NCI-H774 (cell line): Measurements from ENCODE around the gene FAM83B.
"Not testable (repeated sequence)": the region's sequence is repeated elsewhere in the genome, so short reads cannot be mapped to it uniquely, and the experiment has no call there.

ENCODE experiments used
- DNase-seq: peaks from one replicate; lab custom pipeline; 2025; lab: John Stamatoyannopoulos, UW

The FAM83B gene

DNA sequence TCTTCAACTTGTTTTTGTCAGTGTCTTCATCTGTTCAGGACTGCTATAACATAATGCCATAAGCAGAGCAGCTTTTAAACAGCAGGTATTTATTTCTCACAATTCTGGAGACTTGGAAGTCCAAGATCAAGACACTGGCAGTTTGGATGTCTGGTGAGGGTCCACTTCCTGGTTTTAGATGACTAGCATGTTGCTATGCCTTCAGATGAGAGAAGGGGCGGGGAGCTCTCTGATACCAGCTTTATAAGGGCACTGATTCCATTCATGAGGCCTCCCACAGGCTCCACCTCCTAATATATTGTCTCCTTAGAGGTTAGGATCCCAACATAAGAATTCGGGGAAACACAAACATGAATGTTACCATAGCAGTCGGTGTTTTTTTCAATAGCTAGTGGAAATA is 52.9 kb downstream of the FAM83B start:
- DNase-seq: no peak

DNA sequence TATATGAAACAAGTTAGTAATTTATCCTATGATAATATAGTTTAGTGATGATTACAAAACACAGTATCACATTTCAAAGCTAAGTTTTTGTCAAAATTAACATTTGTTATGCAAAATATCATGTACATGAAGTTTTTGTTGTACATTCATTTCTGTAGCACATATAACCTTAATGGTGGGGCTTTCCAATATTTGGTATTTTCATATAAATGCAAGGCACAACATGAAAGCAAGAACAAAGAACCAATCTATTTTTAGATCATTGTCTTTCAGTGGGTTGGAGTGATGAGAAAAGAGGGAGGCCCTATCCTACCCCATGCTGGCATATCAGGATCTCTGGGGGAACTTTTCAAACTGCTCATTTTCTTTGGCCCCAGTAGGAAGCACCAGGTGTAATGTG is 53.4 kb downstream of the FAM83B start:
- DNase-seq: no peak

DNA sequence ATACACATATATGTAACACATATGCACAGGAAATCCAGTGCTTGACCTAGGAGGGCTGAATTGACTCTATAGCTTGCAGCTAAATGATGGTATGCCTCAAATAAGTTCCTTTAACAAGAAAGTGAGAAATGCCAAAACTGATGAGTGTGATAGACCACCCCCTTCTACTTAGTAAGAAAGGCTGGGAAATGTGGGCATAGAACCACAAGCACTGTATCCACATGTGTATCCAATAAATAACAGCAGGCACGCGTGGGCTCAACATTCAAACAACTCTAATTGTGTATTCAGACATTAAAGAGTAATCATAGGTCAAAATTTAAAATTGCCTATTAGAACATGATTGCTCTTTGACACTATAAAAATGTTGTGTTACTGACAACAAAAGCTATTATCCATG is 54.1 kb downstream of the FAM83B start:
- DNase-seq: no peak

DNA sequence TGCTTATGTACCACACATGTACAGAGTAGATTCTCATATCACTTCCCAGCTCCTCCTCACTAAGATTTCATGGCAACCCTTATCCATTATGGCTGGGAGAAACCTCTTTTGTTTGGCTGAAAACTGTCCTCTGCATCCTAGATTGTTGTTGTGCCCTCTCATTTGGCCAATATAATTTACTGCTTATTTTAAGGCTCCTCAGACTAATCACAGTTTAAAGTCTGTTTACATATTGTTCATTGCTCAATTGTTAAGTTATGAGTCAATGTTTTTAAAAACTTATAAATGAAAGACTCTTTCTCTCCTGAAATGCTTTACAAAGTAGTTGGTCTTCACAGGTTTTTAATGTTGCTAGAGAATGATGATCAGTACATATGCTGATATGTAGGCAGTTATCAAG is 57.3 kb downstream of the FAM83B start:
- DNase-seq: no peak

DNA sequence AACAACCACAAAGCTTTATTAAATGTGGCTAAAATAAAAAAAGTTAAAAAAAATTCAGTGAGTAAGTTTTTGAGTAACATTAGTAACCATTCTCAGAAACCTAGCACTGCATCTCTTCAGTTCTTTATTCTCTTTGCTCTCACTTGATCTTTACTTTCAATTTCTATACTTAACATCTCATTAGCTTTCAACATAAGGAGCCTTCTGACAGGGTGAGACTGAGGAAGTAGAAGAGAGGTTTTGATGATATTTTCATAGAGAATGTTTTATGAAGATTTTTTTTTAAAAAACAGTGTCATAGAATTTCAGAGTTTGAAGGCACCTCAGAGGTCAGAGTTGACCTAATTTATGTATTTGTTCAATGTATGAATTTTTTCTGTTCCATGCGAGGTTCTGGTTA is 60.8 kb downstream of the FAM83B start:
- DNase-seq: no peak

DNA sequence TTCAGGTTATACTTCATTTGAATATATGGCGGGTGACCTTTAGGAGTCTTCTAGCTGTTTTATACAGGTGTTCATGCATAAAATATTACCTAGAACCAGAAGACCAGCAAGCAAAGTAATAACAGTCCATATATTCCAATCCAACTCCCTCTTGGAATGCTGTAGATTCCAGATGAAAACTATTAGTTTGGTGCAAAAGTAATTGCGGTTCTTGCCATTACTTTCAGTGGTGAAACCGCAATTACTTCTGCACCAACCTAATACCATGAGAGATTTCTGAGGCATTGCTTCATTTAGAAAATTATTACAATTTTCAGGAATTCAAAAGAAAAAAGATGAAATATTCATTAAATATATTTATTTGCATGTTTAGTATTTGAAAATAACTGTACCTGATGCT is 62.6 kb downstream of the FAM83B start:
- DNase-seq: no peak

DNA sequence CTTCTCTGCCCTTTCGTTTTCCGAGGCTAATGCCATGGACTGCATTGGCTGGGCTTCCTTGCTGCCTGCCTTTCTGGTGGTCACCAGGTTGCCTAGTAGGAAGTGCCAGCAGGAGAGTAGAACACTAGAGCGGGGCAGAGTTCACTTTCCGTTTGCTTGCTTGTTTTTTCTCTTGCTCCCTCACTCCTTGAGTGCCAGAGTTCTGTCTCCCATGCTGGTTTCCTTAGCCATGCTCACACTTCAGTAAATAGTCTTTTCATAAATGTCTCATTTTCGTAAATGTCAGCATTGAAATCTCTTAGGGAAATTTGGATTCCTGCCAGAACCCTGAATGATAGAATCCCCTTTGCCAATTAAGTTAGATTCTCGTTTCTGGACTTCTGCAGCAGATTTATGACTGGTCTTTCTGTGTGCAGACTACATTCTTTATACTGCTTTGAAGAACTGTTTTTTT is 63.9 kb downstream of the FAM83B start:
- DNase-seq: no peak

DNA sequence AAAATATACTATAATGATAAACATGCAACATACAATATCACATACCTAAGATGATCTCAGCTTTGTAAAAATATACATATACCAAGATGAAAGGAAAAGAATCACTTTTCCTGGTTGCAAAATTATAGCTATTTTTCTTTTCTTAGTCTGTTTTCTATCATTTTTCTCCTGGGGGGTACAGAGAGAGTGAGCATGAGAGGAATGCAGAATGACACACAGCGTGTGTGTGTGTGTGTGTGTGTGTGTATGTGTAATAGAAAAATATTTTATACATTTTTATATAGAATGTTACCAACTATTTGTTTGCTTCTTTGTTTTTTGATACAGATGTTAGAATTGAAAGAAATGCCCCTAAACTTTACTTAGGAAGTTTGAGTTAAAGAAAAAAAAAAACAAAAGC is 64.3 kb downstream of the FAM83B start:
- DNase-seq: no peak

DNA sequence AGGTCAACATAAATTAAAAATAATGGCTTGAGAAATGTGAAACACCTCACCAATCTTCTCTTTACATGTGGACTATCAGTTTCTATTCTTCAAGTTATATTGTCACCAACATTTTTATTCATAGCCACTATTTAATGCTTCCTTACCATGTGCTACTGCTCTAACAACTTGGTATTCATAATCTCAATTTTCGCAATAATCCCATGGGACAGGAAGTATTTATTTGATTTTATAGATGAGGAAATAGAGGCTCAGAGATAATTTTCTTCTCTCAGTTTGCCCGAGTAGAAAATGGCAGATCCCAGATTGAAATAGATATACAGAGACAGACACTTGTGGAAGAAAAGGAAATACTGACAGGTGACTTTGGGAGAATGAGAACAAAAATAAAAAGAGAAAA is 66.6 kb downstream of the FAM83B start:
- DNase-seq: no peak

DNA sequence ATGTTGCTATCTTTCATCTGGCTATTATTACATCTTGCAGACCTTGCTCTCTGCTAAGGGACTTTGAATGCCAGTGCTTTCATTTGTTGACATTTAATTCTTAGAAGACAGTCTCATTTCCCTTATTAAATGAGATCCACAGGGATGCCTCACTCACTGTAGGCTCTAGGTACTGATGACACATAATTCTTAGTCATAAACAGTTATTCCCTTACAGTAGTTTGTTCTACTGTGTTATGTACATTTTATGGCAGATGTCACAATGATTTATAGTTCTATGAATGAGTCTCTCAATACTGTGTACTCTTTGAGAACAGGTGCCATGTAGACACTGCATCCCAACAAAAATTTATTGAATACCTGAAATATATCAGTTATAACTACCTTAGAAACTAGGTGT is 70.3 kb downstream of the FAM83B start:
- DNase-seq: no peak

DNA sequence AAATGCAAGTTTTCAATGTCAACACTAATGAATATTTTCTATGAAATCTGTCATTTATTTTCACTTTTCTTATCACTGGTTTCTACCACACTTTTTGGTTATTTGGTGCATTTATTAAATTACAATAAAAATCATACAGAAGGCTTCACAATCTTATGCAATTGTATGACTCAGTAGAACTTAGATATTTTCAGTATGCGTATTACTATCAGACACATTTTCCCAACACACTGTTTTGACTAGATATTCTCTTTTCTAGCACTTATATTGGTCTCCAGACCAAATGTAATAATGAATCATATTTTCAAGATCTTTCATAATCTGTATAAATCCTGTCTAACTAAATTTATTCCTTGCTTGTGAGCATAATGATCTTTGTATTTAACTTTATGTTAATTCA is 74.1 kb downstream of the FAM83B start:
- no peak for DNase-seq

DNA sequence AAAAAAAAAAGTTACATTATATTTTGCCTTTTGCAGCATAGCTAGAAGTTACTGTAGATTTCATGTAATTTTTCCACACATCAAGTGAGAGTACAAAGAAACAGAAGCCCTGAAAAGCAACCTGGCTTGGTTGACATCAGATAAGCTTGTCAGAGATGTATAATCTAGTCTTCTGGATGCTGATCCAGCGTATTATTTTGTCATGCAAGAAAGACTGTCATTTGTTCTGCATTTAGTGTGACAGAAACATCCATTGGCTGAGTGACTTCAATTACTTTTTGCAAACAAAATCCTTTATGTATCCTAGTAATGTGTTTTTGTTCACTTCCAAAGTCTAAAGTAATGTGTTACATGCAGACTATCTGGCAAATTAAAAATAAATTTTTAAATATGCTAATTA is 75.3 kb downstream of the FAM83B start:
- no peak for DNase-seq

DNA sequence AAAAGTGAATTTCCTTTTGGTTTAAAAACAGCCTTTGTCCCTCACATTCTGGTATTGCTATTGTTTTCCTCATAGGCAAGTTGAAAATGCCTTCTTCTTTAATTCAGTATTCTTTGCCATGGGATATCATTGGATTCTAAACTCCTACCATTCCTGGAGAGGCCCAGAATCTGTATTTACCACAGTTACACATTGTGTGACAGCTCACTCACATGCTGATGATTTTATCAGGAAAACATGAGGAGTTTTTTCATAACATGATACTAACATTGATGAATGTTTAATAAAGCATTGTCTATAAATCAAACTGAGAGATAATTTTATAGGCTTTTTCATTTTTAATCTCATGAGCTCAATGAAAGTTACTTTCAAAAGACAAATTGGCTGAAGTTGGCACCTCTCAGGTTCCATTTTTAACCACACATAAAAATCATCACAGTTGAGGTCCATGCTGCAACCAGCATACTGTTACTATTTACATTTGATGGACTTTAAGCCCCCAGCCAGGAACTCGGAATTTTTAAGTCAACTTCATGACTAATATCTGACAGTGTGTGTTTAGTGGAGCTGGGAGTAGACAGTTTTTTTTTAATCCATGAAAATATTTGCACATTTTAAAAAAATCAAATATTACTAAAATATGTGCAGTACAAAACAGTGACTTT is 82.8 kb downstream of the FAM83B start:
- DNase-seq: no peak

DNA sequence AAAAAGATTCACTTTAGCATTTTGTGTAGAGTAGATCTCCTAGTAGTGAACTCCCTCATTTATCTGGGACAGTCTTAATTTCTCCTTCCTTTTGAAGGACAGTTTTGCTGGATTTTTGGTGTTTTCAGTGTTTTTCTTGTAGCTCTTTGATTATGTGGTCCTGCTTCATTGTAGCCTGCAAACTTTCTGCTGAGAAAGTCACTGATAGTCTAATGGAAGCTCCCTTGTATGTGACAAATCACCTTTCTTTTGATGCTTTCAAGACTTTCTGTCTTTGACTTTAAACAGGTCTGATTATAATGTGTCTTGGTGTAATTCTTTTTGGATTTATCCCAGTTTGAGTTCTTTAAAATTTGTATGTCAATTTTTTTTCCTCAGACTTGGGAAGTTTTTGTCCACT is 86.1 kb downstream of the FAM83B start:
- no peak for DNase-seq

DNA sequence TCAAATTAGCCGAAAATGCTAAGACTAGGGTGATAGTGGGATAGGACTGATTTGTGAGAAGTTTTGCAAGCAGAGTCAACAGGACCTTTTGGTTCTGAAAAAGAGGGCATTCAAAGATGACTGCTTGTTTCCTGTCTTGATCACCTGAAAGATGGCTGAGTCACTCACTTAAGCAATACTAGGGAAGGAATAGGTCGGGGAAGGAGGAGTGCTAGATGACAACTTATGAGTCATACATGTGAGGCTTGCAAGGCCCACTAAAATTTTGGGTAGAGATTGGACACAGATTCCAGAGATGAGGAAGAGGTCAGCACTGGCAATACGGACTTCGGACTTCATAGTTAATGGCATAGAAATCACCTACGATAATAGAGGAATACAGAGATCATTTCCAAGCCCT is 89.2 kb downstream of the FAM83B start:
- DNase-seq: no peak

DNA sequence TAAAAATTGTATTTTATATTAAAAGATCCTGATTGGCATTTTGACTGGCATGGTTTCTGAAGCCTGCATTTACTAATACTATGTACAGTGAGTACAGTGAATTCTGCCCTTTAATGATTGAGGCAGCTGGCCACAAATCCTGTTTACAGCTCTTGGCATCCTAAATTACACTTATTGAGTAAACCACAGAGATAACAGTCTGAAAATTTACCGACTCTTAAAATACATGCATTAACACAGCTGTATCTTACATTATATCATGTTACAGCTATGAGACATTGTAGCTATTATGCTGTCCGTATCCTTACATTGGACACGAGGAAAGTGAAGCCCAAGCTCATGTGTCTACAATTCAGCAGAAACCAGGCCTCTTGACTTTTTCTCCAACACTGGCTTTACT is 90.8 kb downstream of the FAM83B start:
- DNase-seq: no peak

DNA sequence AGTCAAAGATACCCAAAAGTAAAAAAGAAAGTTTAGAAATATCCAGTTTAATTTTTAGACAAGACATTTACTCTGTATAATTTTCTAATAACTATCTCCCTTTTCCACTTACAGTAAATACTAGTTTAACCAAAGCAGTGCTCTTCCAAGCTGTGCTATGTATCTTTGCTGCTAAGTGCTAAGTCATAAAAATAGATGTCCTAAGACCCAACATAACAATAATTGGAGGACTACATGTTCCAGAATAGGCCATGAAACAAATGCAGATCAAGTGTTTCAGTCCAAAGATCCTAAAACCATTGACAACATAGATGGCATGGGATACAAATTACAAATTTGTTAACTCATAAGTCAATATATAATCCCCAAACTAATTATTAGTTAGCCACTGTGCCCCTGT is 111.1 kb downstream of the FAM83B start:
- DNase-seq: no peak

DNA sequence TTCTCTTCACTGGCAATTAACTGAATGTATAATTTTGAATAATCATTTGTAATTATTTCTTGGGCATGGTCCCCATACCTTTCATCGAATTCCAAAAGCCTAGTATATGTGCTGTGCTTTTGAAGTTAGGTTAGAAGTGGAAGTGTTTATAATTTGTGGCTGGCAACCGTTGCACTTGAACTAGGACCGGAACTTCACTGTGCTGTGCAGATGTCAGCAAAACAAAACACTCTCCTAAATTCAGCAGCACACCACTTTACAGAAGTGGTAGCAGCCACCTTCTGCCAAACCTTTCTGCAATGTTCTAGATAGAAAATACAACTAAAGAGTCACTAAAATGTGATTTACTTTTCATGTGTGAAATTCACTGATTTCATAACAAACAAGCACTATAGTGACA is 111.9 kb downstream of the FAM83B start:
- DNase-seq: no peak

DNA sequence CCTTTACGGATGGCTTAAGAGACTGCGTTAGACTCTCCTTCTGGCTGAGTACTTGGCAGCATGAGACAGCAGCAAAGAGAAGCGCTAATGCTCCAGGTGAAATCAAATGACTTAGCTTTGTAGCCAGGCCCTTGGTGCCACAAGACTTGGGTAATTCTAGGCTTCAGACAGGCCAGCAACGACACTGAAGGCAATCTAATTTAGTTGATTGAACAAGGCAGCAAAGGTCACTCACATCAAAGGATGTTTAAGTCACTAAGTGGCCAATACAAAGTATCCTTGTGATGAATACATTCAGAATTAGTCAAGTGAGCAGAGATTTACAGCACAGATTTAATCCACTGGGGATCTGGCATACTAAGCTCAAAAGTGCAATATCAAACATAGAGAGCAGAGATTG is 113.2 kb downstream of the FAM83B start:
- DNase-seq: no peak

DNA sequence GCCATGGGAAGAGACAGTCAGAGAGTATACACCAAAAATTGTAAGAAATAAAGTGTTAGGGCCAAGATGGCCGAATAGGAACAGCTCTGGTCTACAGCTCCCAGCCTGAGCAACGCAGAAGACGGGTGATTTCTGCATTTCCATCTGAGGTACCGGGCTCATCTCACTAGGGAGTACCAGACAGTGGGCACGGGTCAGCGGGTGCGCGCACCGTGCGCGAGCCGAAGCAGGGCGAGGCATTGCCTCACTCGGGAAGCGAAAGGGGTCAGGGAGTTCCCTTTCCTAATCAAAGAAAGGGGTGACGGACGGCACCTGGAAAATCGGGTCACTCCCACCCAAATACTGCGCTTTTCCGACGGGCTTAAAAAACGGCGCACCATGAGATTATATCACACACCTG is 114.8 kb downstream of the FAM83B start:
- DNase-seq: not testable (repeated sequence)

DNA sequence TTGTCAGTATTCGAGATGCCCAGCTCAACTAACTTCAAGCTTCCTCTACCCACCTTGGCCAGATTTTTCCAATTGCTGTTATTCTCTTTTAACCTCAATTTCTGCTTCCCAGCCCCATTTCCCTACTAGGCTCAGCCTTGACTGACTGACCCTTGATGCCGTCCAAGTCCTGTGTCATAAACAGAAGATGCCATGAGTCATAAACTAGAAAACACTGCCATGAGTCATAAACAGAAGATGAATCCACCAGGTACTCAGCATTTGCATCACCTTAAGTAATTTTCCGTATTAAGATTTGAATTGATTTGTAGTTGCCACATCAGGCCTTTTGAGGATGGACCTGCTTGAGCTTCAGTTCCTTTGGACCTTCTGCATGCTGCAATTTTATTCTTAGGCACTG is 123.8 kb downstream of the FAM83B start:
- DNase-seq: no peak

DNA sequence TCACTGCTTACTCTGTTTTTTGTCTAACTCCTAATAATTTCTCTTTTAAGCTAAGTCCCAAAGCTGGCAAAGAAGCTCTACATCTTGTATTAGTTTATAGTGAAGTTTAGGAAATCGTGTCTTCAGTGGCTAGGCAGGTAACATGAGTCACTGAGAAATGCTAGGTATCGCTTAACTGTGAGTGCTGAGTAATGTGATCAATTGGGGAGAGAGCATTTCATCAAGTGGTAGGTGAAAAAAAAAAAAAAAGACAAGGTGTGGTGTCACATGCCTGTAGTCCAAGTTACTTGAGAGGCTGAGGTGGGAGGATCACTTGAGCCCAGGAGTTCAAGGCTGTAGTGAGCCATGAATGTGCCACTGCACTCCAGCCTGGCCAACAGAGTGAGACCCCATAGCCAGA is 125.3 kb downstream of the FAM83B start:
- DNase-seq: no peak

DNA sequence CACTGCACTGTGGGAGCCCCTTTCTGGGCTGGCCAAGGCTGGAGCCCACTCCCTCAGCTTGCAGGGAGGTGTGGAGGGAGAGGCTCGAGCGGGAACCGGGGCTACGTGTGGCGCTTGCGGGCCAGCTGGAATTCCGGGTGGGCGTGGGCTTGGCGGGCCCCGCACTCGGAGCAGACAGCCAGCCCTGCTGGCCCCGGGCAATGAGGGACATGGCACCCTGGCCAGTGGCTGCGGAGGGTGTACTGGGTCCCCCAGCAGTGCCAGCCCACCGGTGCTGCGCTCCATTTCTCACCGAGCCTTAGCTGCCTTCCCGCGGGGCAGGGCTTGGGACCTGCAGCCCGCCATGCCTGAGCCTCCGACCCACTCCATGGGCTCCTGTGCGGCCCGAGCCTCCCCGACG is 132.6 kb downstream of the FAM83B start:
- not testable (repeated sequence) for DNase-seq

DNA sequence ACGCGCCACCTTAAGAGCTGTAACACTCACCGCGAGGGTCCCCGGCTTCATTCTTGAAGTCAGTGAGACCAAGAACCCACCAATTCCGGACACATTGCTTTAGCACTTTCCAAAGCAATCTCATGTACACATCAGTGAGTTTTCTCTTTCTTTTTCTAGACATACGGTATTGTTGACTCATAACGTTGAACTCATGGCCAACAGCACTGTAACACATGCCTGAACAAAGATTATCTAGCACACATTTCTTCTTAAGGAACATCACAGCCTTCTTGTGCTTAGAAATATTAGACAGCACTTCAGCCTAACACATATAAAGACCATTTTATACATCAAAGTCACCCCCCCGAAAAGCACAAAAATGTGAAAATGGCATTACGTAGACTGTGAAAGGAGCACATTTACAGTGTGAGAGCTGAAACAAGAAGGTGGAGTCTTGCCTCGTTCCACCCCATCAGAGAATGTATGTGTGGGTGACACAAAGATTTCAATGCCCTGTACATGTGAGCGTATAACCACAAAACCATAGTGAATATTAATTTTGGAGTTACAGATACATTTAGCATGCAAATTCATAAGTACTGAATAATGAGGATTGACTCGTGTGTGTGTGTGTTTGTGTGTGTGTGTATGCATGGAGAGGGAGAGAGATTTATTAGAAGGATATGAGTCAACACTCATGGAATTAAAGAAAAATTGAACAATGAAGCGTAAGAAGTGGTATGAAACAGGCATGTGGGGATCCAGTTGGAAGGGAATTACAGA is 134.1 kb downstream of the FAM83B start:
- DNase-seq: no peak
